A549 treated with AZD9567 at 1 μM for 4 hours (cell line): ENCODE measurements around the gene TGM1. TPM values are rescaled to one million over a fixed set of nuclear protein-coding genes. Genes with fewer than 3 reads are reported as not detected.

Source experiments
- total RNA-seq: library from RNA; stranded (reverse); fragments of 200-300 nt; extraction: Qiagen RNA extraction; gene quantifications from 5 replicates; pipeline ENCODE4 v1.2.3, GENCODE V29; 2022; ENCODE audit not compliant: insufficient read depth

The TGM1 gene
- total RNA-seq: 0.66 to 1.5 TPM (median 1.0 TPM) in 4 of 5 replicates, not detected in the other

DNA sequence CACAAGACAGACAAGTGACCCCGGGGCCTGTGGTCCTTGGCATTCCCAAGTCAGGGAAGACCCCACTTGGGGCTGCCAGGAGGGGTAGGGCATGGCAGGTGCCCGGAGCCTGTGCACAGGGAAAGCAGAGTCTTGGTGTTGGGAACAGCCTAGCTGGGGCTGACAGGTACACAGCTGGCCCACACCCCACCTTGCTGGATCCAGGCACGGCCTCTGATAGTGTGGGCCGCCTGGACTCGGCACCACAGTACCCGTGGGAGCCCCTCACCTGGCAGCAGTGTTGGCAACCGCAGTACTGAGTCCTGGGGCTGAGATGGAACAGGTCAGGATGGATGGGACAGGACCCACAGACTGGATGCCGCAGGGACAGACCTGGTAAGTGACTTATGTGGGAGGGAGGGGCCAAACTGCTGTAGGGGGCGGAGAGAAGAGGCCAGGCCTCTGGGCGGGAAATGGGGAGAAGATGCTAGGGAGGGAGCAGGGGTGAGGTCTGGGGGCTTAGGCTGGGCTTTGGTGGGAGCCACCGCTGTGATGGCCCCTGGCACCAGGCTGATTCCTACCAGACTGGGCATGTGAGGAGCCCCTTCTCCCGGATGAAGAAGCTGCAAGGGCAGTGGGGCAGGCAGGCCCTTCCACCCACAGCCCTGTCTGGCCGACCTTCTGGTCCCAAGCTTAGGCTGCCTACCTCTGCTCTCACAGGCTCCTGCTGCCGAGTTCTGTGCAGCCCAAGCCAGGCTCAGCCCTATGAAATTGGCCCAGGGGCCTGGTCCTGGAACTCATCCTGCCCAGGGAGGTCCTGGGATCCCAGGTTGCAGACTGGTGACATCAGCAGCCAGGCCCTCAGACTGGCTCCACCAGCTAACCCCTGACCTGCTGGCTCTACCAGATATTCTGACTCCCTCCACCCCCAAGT is at the start of gene TGM1:
Gene TGM1, minus strand, starts transcription at position 357 of the 913 bp plus-strand sequence. CDS start 825 bp downstream, outside the sequence.

DNA sequence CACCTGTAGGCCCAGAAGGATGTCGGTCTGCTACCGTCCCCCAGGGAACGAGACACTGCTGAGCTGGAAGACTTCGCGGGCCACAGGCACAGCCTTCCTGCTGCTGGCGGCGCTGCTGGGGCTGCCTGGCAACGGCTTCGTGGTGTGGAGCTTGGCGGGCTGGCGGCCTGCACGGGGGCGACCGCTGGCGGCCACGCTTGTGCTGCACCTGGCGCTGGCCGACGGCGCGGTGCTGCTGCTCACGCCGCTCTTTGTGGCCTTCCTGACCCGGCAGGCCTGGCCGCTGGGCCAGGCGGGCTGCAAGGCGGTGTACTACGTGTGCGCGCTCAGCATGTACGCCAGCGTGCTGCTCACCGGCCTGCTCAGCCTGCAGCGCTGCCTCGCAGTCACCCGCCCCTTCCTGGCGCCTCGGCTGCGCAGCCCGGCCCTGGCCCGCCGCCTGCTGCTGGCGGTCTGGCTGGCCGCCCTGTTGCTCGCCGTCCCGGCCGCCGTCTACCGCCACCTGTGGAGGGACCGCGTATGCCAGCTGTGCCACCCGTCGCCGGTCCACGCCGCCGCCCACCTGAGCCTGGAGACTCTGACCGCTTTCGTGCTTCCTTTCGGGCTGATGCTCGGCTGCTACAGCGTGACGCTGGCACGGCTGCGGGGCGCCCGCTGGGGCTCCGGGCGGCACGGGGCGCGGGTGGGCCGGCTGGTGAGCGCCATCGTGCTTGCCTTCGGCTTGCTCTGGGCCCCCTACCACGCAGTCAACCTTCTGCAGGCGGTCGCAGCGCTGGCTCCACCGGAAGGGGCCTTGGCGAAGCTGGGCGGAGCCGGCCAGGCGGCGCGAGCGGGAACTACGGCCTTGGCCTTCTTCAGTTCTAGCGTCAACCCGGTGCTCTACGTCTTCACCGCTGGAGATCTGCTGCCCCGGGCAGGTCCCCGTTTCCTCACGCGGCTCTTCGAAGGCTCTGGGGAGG is 47.9 kb upstream of the TGM1 start, which contains the start of gene LTB4R:
Gene LTB4R, plus strand, starts transcription at position 857 of the 959 bp plus-strand sequence. CDS start 4,150 bp downstream, outside the sequence.

DNA sequence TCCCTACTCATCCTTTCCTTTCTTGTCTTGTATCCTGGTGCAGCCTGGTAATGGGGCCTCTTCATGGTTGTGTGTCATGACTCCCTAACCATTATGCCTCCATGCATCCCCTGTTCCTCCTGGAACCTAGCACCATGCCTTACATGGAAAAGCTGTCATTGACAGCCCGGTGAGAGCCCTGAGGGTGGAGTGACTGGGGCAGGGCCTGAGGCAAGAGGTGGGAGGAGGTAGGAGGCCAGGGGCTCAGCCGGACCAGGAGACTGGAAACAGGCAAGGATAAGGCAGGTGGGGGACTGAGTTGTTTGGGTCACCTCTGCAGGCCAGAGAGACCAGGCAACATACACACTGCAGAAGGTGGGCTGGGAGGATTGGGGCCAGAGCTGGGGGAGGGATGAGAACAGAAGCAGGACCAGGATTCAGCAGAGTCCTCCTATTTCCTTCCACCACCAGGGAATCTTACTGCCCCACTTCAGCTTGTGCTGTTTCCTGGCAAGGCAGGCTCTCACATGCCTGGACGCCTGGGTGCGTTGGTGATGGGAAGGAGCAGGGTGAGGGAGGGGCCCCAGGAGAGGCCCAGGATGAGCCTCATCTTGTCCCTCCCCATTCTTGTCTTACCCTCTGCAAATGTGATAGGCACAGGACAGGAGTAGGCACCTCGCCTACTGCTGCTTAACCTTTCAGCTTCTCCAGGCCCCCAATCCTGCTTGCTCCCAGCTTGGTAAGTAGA is 46.7 kb upstream of the TGM1 start, which contains the start of gene LTB4R2:
Gene LTB4R2, plus strand, starts transcription at position 603 of the 727 bp plus-strand sequence. CDS start 525 bp downstream, outside the sequence.

DNA sequence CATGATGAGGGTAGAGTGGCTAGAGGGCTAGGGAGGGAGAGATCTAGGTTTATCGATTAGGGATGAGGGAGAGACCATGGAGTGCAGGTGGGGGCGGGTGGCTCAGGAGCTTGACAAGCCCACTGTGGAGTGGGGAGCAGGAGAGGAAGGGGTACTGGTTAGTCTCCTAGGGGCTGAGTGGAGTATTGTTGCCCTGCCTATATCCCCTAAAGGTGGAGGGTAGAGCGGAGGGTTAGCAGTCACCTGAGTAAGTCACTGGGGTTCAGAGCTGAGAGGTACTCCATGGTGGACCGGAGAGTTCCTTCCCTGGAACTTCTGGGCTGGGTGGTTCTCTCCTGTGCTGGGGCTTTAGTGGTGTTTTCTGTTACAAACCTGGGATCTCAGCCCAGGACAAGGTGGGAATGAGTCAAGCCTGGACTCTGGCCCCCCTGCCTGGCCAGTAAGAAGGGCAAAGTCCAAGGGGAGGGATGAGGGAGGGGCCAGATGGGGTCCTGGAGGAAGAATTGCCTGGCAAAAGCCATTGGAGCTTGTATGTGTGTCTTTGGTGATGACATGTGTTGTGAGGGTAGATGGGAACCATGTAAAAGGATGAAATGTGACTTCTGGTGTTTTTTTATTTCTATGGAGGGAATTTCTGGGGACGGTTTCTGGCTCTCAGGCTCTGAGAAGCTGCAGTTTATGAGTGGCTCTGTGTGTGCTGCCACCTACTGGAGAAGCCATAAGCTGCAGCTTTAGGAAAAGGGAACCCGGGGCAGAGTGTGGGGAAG is 44.8 kb upstream of the TGM1 start, which contains the start of gene CIDEB:
Gene CIDEB, minus strand, starts transcription at position 403 of the 767 bp plus-strand sequence. Its CDS starts 119 bp downstream, at position 284.

DNA sequence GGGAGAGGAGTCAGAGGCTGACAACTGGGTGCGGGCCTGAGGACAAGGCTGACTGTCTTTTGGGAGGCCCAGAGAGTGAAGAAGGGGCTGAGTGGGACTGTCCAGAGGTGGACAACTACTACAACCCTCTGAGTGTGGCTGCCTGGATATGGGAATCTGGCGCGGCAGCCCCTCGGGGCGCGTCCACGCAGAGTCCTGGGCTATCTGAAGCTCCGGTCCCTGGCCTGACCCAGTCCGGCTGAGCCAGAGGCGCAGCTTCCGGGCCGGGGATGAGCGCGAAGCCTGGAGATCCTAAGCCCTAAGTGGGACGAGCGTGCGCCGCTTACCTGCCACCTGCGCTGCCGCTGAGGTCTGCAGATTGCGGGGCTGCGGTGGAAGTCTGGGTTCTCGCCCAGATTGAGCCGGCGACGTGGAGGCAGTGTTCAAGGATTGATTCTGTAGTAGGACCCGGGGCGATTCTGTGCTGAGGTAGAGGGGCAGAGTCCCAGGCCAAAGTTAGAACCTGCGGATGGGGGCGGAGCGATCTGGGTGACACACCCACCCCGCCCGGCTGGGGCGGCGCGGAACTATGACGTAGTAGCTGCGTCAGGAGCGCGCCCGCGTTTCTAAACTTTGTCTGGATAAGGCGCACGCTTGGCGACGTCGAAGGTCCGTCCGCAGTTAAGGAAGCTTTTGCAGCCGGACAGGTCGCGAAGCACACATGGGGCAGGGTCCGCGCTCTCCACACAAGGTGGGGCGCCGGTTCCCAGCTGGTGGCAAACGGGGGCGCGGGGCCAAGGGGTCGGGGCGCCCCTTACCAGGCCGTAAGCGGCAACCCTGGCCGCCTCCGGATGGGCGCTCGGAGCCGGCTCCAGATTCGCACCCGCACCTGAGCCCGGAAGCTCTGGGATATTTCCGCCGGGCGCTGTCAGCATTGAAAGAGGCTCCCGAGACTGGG is 36.5 kb upstream of the TGM1 start, which contains the start of the genes DHRS1 and NOP9:
Gene DHRS1, minus strand, starts transcription at position 526 of the 937 bp plus-strand sequence. CDS start 674 bp downstream, outside the sequence.
Gene NOP9, plus strand, starts transcription at position 596 of the 937 bp plus-strand sequence. Its CDS starts 105 bp downstream, at position 701.

DNA sequence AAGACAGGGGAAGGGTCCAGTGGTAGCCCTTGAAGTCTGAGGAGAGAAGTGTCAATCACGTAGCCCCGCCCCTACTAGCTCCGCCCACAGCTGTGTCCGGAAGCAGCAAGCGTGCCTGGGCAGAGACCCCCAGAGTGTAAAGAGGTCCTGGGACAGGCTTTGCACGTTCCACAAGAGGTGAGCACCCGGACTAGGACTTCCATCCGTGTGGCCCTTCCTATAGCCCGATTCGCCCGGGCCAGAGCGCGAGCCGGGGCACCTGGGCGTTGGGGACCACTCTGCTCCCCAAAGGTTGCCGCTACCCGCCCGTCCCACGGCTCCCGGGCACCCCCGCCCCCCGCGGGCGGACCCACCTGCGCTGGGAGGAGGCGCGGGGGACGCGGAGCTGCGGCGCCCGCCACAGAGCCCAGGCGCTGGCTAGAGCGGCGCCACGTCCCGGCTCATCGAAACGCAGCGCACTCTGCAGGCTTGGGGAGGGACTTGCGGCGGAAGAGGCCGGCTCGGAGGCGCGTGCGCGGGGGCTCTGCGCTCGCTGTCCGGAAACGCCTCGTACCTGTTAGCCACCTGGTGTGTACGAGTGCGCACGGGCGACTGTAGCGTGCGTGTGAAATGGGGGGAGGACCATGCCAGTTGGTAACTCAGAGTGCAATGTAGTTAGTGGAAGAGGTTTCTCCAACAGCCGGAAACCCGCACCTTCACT is 8.3 kb upstream of the TGM1 start, which contains the start of gene RABGGTA:
Gene RABGGTA, minus strand, starts transcription at position 464 of the 700 bp plus-strand sequence. CDS start 482 bp downstream, outside the sequence.

DNA sequence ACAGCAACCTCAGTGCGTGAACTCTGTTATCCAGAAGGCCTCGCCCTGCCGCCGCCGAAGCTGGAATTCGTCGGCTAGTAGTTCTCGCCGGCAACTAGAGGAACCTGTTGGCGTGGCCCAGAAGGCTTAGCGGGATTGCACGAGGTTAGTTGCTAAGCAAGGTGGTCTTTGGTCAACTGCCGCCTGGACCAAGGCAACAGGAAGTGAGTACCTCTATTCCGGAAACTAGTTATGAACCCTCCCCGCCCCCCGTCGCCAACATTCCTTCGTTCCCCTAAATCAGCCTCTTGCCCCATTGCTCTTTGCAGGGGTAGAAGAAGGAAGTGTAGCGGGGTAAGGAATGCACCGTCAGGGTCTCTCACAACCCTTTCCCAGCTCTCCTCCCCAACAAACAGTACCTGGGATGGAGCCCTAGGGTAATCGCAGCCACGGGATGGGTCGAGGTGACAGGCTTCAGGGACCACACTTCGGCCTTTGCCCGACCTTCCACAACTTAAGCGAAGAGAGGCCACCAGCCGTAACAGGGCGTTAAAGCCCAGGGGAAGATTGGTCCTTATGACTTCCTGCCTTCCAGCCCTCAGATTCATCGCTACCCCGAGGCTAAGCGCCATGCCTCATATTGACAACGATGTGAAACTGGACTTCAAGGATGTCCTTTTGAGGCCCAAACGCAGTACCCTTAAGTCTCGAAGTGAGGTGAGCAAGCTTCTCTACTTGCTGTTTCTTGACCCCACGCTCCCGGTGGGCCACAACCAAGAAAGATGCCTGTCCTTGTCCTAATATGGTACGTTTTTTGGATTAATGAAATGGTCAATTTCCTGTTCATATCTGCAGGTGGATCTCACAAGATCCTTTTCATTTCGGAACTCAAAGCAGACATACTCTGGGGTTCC is 30.1 kb downstream of the TGM1 start, which contains the start of gene GMPR2:
Gene GMPR2, plus strand, starts transcription at position 285 of the 893 bp plus-strand sequence. Its CDS starts 325 bp downstream, at position 610.

DNA sequence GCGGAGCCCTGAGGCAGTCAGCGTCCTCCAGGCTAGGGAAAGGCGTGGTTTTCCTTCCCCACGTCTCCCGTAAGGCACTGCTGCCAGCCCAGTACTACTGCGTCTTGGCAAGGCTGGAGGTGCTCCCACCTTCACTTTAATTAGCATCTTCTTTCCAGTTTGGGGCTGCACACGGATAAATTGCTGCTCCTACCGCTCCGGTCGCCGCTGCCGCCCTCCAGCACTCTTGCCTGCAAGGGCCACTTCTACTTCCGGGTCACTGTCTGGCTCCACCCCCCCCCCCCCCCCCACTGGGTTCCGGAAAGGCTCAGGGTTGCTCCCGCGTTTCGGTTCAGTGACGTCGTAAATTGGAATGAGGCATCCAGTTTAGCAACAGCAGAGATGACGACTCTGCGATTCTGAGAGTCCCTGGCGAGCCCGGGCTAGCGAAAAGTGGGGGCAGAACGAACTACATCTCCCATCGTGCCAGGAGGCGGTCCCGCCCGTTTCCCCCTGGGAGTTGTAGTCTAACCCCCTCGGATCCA is 30.8 kb downstream of the TGM1 start, which contains the start of gene NEDD8:
Gene NEDD8, minus strand, starts transcription at position 247 of the 524 bp plus-strand sequence. Its CDS starts 100 bp downstream, at position 147.

DNA sequence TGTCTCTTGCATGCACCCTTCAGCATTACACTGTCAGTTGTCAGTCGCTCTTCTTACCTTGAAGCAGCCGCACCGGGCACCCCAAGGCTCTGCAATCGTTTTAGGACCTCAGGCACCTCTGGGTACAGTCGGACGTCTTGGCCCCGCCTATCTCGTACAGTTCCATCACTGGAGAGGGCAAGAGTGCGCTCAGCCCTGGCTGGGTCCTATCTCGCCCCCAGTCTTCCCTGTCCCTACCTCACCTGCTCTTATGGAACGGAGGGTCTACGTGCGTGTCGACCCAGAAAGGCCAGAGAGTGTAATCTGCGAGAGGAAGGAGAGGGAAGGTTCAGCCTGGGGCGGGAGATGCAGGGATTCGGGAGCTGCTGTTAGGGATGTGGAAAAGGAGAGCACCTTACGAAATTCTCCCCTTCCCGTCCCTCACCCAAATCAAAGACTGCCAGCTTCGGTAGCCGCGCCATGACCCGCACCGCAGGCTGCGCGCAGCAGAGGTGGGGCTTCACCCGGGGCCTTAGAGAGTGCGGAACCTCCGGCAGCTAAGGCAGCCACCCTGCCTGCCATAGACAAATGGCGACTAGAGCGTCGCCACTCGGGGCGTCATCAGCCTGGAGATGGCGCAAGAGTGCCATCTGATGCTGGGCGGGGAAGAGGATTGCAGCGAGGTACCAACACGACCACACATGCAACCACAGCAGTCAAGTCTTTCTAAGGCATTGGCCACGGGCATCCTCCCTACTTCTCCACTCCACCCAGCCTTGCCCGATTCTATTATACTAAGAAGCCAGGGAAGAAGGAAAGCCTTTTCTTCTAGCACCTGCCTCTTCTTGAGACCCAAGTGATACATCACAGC is 47.3 kb downstream of the TGM1 start, which contains the start of gene MDP1:
Gene MDP1, minus strand, starts transcription at position 572 of the 850 bp plus-strand sequence. Its CDS starts 111 bp downstream, at position 461.

DNA sequence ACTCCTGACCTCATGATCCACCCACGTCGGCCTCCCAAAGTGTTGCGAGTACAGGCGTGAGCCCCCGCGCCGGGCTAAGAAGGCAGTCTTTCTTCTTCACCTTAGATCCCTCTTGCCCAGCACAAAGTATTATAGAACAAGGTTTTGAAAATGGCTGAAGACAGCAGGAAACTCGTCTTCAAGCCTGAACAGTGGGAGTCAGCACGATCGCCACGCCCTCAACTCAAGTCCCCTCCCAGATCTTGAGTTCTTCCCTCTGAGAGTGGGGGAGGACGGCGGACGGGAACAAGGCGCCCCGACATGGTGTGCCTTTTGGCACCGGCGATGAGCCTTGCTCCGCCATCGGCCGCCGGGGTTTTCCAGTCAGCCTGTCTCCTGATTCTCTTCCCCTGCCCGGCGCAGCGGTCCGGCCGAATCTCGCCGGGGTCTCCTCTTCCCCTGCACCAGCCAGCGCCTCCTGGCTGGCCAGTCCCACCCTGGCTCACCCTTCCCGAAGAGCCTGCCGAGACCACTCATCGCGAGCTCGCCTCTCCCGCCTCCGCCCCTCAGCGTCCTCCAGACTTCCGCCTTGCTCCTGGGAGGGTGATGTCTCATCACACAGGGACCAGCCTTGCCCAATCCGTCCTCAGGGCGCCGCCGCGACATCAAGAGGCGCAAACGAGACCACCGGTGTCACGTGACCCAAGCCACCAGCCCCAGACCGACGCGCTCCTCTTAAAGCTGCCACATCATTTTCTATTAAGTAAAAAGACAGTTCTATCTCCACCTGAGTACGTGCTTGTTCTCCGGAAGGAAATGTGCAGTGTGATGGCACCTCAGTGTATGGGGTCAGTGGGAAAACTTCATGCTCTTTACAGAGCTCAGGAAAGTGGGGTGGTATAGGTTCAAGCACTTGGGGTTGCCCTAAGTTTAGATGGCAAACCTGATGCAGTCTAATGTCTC is 49.8 kb downstream of the TGM1 start, which contains the start of gene CHMP4A:
Gene CHMP4A, minus strand, starts transcription at position 565 of the 942 bp plus-strand sequence. Its CDS starts 49 bp downstream, at position 516.

